ENCODE measurements around the gene EFCAB12.

GRCh38 chr3:129470861-129471260 is 42.4 kb upstream of the EFCAB12 start:
- TF ChIP-seq POLR2A (IDR thresholded peaks at IDR 0.05; ENCODE audit: low read length) (no peak), GATA1 (IDR thresholded peaks at IDR 0.05; ENCODE audit: low read depth, low read length) (no peak)
